ENCODE measurements around the gene PTOV1. TPM values are rescaled to one million over a fixed set of nuclear protein-coding genes. Genes with fewer than 3 reads are reported as not detected.

The PTOV1 gene
- total RNA-seq, 2 experiments from 2014 or later = 105 to 124 TPM

GRCh38 chr19:49879243-49879963, 28.4 kb downstream of the PTOV1 start:
- H4K20me1 ChIP-seq (ENCODE audit: insufficient read depth, low read length) = no peaks in the 10 kb centered on the region
- DNase-seq (ENCODE audit: low spot score) = no peak
- H3K79me2 ChIP-seq (ENCODE audit: insufficient read depth, low read depth, low read length) = peaks cover 13% of the 10 kb centered on the region; the same call in 1 of the 2 replicates
- no peak overlapping the region for H3K27ac ChIP-seq (ENCODE audit: low read depth, low read length, poor library complexity, severe bottlenecking)
- TF ChIP-seq EZH2phosphoT487 (IDR thresholded peaks at IDR 0.05; ENCODE audit: borderline replicate concordance, low read depth, low read length) (no peak), CTCF (conservative IDR thresholded peaks at IDR 0.05; ENCODE audit: low read length) (no peak)
- H3K36me3 ChIP-seq (ENCODE audit: insufficient read depth, low read length) = peaks cover 26% of the 10 kb centered on the region
- no TSS peak for BruUV-seq (replicated peaks)
- H3K9me3 ChIP-seq (ENCODE audit: low read length) = no peaks in the 10 kb centered on the region
- no peak overlapping the region for H2AFZ ChIP-seq (ENCODE audit: low read length)
- H3K4me2 ChIP-seq (ENCODE audit: low read length) = peak overlapping the region; percentile 98
- intact Hi-C loops (cut with micrococcal nuclease; ENCODE audit: unreplicated experiment) = loop anchor here (5.0 kb wide), 1 partner anchor 287 kb away; the partner anchor contains the start of gene PRR12
- ChIA-PET POLR2A (interaction anchor here (1.0 kb wide), 1 partner anchor 10 kb away, joined by 3 read pairs; no protein-coding TSS in a partner anchor), CTCF (ENCODE audit: unreplicated experiment) (no interaction called here)
- no peaks in the 10 kb centered on the region for H3K9me2 ChIP-seq (ENCODE audit: insufficient read depth, low read length)
- H3K4me3 ChIP-seq (ENCODE audit: low read depth, low read length, poor library complexity, severe bottlenecking) = peak overlapping the region; percentile 90
- H3K4me1 ChIP-seq (ENCODE audit: insufficient read depth, low read length, poor library complexity, severe bottlenecking) = peaks cover 28% of the 10 kb centered on the region

GRCh38 chr19:49880162-49880869, 29.4 kb downstream of the PTOV1 start:
- TF ChIP-seq EZH2phosphoT487 (IDR thresholded peaks at IDR 0.05; ENCODE audit: borderline replicate concordance, low read depth, low read length) (no peak), CTCF (conservative IDR thresholded peaks at IDR 0.05; ENCODE audit: low read length) (no peak)
- BruUV-seq (replicated peaks) = no TSS peak
- H3K27ac ChIP-seq (ENCODE audit: low read depth, low read length, poor library complexity, severe bottlenecking) = no peak overlapping the region
- ChIA-PET POLR2A (interaction anchor here (1.0 kb wide), 1 partner anchor 11 kb away, joined by 3 read pairs; no protein-coding TSS in a partner anchor), CTCF (ENCODE audit: unreplicated experiment) (no interaction called here)
- no peaks in the 10 kb centered on the region for H3K9me2 ChIP-seq (ENCODE audit: insufficient read depth, low read length)
- no peaks in the 10 kb centered on the region for H3K9me3 ChIP-seq (ENCODE audit: low read length)
- H3K36me3 ChIP-seq (ENCODE audit: insufficient read depth, low read length) = peaks cover 26% of the 10 kb centered on the region
- intact Hi-C loops (cut with micrococcal nuclease; ENCODE audit: unreplicated experiment) = no loop called here
- no peaks in the 10 kb centered on the region for H4K20me1 ChIP-seq (ENCODE audit: insufficient read depth, low read length)
- H3K4me2 ChIP-seq (ENCODE audit: low read length) = no peak overlapping the region
- no peak overlapping the region for H3K4me3 ChIP-seq (ENCODE audit: low read depth, low read length, poor library complexity, severe bottlenecking)
- H2AFZ ChIP-seq (ENCODE audit: low read length) = no peak overlapping the region
- DNase-seq (ENCODE audit: low spot score) = no peak
- H3K4me1 ChIP-seq (ENCODE audit: insufficient read depth, low read length, poor library complexity, severe bottlenecking) = peaks cover 22% of the 10 kb centered on the region
- H3K79me2 ChIP-seq (ENCODE audit: insufficient read depth, low read depth, low read length) = peaks cover 7% of the 10 kb centered on the region; the same call in 1 of the 2 replicates
